HepG2 (cell line): ENCODE data around the gene MCM6. TPM values are rescaled to one million over a fixed set of nuclear protein-coding genes. Genes with fewer than 3 reads are reported as not detected.

Source experiments
- ATAC-seq: fragments of 200-7000 bp; cut with Tn5 transposase; 3 replicates; pipeline ENCODE4 v1.9.1; 2020; ENCODE audit warnings: mild to moderate bottlenecking, moderate library complexity
- BruUV-seq: library from RNA; stranded (reverse); fragments of 400-500 nt; replicated peaks from 2 replicates; lab custom pipeline; 2021; lab: Mats Ljungman, UMichigan
- CTCF ChIA-PET: fragments of 300-600 bp; formaldehyde crosslinking; extraction: SDS; loops from one replicate; lab custom pipeline; 2021; ENCODE audit warnings: low total read pairs, inconsistent platforms, low intra/inter-chr PET ratio; lab: Yijun Ruan, JAX
- POLR2A ChIA-PET: fragments of 350-600 bp; sonication (Branson Sonifier 250); formaldehyde crosslinking; loops from one replicate; lab custom pipeline; 2020; ENCODE audit warnings: antibody characterized with exemption, inconsistent platforms; lab: Yijun Ruan, JAX
- DNase-seq: peaks from one replicate; pipeline ENCODE4 v3.0.0-alpha.2; 2015; ENCODE audit warnings: low spot score
- FAIRE-seq: peaks from 3 replicates; lab custom pipeline; 2011; peaks lifted over from hg19 to GRCh38; lab: Jason Lieb, UNC
- H2AFZ ChIP-seq: one replicate; pipeline ENCODE4 v1.6.1; 2011; ENCODE audit warnings: low read length, inconsistent platforms
- H3K27ac ChIP-seq: fragments of 300-600 bp; 3 replicates; pipeline ENCODE4 v1.8.0; 2011; ENCODE audit warnings: mixed run types, mild to moderate bottlenecking, mixed read lengths, low read length, inconsistent platforms; ENCODE audit not compliant: insufficient read depth; ENCODE audit errors: extremely low read length
- H3K27me3 ChIP-seq, 2 experiments: fragments of 200-600 bp in 1 of 2; 2 replicates in 1 of 2; 3 replicates in 1 of 2; pipeline versions ENCODE4 v1.6.0 to v1.8.0; 2011; ENCODE audit warnings: low read length in 2 of 2, mild to moderate bottlenecking in 2 of 2, moderate library complexity in 2 of 2, inconsistent platforms in 1 of 2; ENCODE audit not compliant: insufficient read depth in 2 of 2, control insufficient read depth in 1 of 2
- H3K36me3 ChIP-seq, 2 experiments: fragments of 200-600 bp in 1 of 2; replicated peaks in 1 of 2; 2 replicates in 1 of 2; 3 replicates in 1 of 2; pipeline versions ENCODE4 v1.5.1 to v1.8.0; 2011; ENCODE audit warnings: low read length in 2 of 2, inconsistent platforms in 1 of 2; ENCODE audit not compliant: insufficient read depth in 2 of 2, control insufficient read depth in 1 of 2
- H3K4me1 ChIP-seq: 2 replicates; pipeline ENCODE4 v1.5.1; 2012; ENCODE audit warnings: low read length, inconsistent platforms; ENCODE audit not compliant: insufficient read depth
- H3K4me2 ChIP-seq: 2 replicates; pipeline ENCODE4 v1.6.0; 2011; ENCODE audit warnings: low read depth, low read length, inconsistent platforms
- H3K4me3 ChIP-seq, 3 experiments: fragments of 200-600 bp in 1 of 3; sonication (generic), shearing (Covaris generic) in 1 of 3; replicated peaks in 1 of 3; 2 replicates each; pipeline ENCODE4 v1.5.1; 2011 to 2016; ENCODE audit warnings: low read length in 3 of 3, inconsistent platforms in 2 of 3, low read depth in 2 of 3, mild to moderate bottlenecking in 2 of 3, control low read depth in 1 of 3, mixed read lengths in 1 of 3; ENCODE audit not compliant: insufficient read depth in 1 of 3
- H3K79me2 ChIP-seq: one replicate; pipeline ENCODE4 v1.6.1; 2011; ENCODE audit warnings: low read length, inconsistent platforms; ENCODE audit not compliant: insufficient read depth
- H3K9ac ChIP-seq: 2 replicates; pipeline ENCODE4 v1.6.0; 2011; ENCODE audit warnings: mild to moderate bottlenecking, low read depth, low read length, inconsistent platforms; ENCODE audit not compliant: insufficient read depth
- H3K9me3 ChIP-seq: 2 replicates; pipeline ENCODE4 v1.5.1; 2012; ENCODE audit warnings: mild to moderate bottlenecking, low read length
- H4K20me1 ChIP-seq: 2 replicates; pipeline ENCODE4 v1.6.0; 2011; ENCODE audit warnings: inconsistent platforms, mild to moderate bottlenecking, low read length, moderate library complexity; ENCODE audit not compliant: insufficient read depth
- ATF7 ChIP-seq, 2 experiments: fragments of 450-650 bp in 1 of 2; sonication (generic) in 1 of 2; formaldehyde crosslinking in 1 of 2; IDR thresholded peaks; 2 replicates each; pipeline versions ENCODE4 v1.4.0 to v1.6.1; 2016 to 2020; ENCODE audit warnings: antibody characterized with exemption in 1 of 2, mild to moderate bottlenecking in 1 of 2, missing genetic modification reagents in 1 of 2
- NFAT5 ChIP-seq: sonication (generic); formaldehyde crosslinking; IDR thresholded peaks from 2 replicates; pipeline ENCODE4 v1.4.0; 2020; ENCODE audit warnings: missing genetic modification reagents
- ZGPAT ChIP-seq: IDR thresholded peaks from 2 replicates; pipeline ENCODE4 v1.6.1; 2016; ENCODE audit warnings: mild to moderate bottlenecking
- ZNF33A ChIP-seq: sonication (generic); formaldehyde crosslinking; IDR thresholded peaks from 2 replicates; pipeline ENCODE4 v1.5.1; 2020; ENCODE audit warnings: missing genetic modification reagents, mild to moderate bottlenecking, moderate library complexity, borderline replicate concordance
- WGBS: methylation state at CpG from one replicate; pipeline ENCODE4 v1.1.6; 2017; ENCODE audit warnings: low lambda C conversion rate; 5-methylcytosine and 5-hydroxymethylcytosine counted together
- in situ Hi-C: cut with HindIII; loops from 2 replicates; pipeline ENCODE4 v1.10.0; 2017; ENCODE audit warnings: low pct_unique_long_range_greater_than_20kb; ENCODE audit not compliant: extremely low pct_ligation_motif_present
- intact Hi-C: fragments of 100-400 bp; cut with micrococcal nuclease; formaldehyde crosslinking; loops from one replicate; pipeline ENCODE4 v1.10.0; 2022; ENCODE audit not compliant: unreplicated experiment
- polyA plus RNA-seq, 8 experiments: library from polyadenylated mRNA; depleted of rRNA in 3 of 8; stranded (reverse) in 7 of 8; unstranded in 1 of 8; fragments of >200 nt; fragmentation: Illumina TruSeq in 4 of 8; extraction: Trizol in 4 of 8; gene quantifications; 2 replicates each; pipeline versions ENCODE4 v1.2.1 to v1.2.3, GENCODE V29; 2011 to 2016; ENCODE audit warnings: low read depth in 4 of 8, missing spikeins in 1 of 8, mixed read lengths in 1 of 8; ENCODE audit not compliant: insufficient read depth in 1 of 8
- total RNA-seq, 5 experiments: library from RNA; depleted of rRNA; stranded (reverse); fragments of >200 nt; fragmentation: Illumina TruSeq; extraction: Trizol; gene quantifications; 2 replicates each; pipeline ENCODE4 v1.2.3, GENCODE V29; 2016; ENCODE audit warnings: low read depth in 1 of 5

Gene MCM6
- total and polyA plus RNA-seq, 2 of the 13 experiments (the other 11 are each of a cell fraction or from before 2014, with no cell fraction given): 9.7 to 18.7 TPM

- Histone ChIP-seq H3K27me3 (peaks cover 2 to 5% of the 10 kb centered on the region in 2 experiments; a peak in 2 of 5 replicates), H3K4me1 (no peaks in the 10 kb centered on the region), H3K79me2 (no peaks in the 10 kb centered on the region), H3K36me3 (no peaks in the 10 kb centered on the region), H3K9me3 (peaks cover 30% of the 10 kb centered on the region), H2AFZ (no peak overlapping the region), H3K4me3 (no peak overlapping the region)
- in situ Hi-C loops (no loop called here), intact Hi-C loops (no loop called here)
- CTCF ChIA-PET: no interaction called here
- TF ChIP-seq ZNF33A: no peak
- 0 out of 2 replicates have a peak, but pooled peaks have one; percentile 5 for TF ChIP-seq ATF7 (IDR thresholded peaks at IDR 0.05)
- no peak for TF ChIP-seq ATF7 (CRISPR knock-in tag; IDR thresholded peaks at IDR 0.05)
- no peak for TF ChIP-seq ZGPAT (CRISPR knock-in tag)
- TF ChIP-seq, all 625 proteins: peak for 1
- ATAC-seq (no peak), FAIRE-seq (no peak), DNase-seq (no peak)
- Histone ChIP-seq H3K27ac (no peak overlapping the region), H3K4me2 (no peak overlapping the region), H3K9ac (no peak overlapping the region), H4K20me1 (no peaks in the 10 kb centered on the region)
- POLR2A ChIA-PET: no interaction called here
- no TSS peak for BruUV-seq
- WGBS: 58% methylated on average over 3 of the region's 3 CpGs
These were observed 73.9 kb downstream of the MCM6 start for GRCh38 chr2:135802350-135802749.

- no peak for FAIRE-seq
- DNase-seq: no peak
- H3K4me1 ChIP-seq: no peaks in the 10 kb centered on the region
- intact Hi-C loops: no loop called here
- H3K36me3 ChIP-seq: no peaks in the 10 kb centered on the region
- no peak overlapping the region for H3K9ac ChIP-seq
- no peak overlapping the region for H3K4me3 ChIP-seq
- 62% methylated on average over 9 of the region's 9 CpGs for WGBS
- in situ Hi-C loops: no loop called here
- H3K27ac ChIP-seq: no peak overlapping the region
- ChIA-PET CTCF (no interaction called here), POLR2A (no interaction called here)
- no peak overlapping the region for H3K4me2 ChIP-seq
- peaks cover 30% of the 10 kb centered on the region for H3K9me3 ChIP-seq
- BruUV-seq: no TSS peak
- TF ChIP-seq NFAT5 (CRISPR knock-in tag): no peak
- no peaks in the 10 kb centered on the region for H3K79me2 ChIP-seq
- no peaks in the 10 kb centered on the region for H4K20me1 ChIP-seq
- no peak overlapping the region for H2AFZ ChIP-seq
- H3K27me3 ChIP-seq: 0 out of 5 replicates have a peak, but pooled peaks cover 0 to 2% of the 10 kb centered on the region in 2 experiments
- ATAC-seq: no peak
These were observed 75.5 kb downstream of the MCM6 start for GRCh38 chr2:135800513-135801460.
